Astrocyte (in vitro differentiated cells and primary cell): ENCODE data around the gene PARP16. TPM values are rescaled to one million over a fixed set of nuclear protein-coding genes. Genes with fewer than 3 reads are reported as not detected.

Experiments used
- DNase-seq: peaks from one replicate; pipeline ENCODE4 v3.0.0-alpha.2; 2010; ENCODE audit warnings: low read depth
- FAIRE-seq: peaks from 2 replicates; lab custom pipeline; 2011; peaks lifted over from hg19 to GRCh38; lab: Jason Lieb, UNC
- H2AFZ ChIP-seq: 2 replicates; pipeline ENCODE4 v1.6.0; 2012; ENCODE audit warnings: low read depth, low read length, inconsistent platforms
- H3K27ac ChIP-seq: 2 replicates; pipeline ENCODE4 v1.5.1; 2011; ENCODE audit warnings: low read depth, low read length, inconsistent platforms
- H3K27me3 ChIP-seq: 2 replicates; pipeline ENCODE4 v1.6.0; 2011; ENCODE audit warnings: low read length, inconsistent platforms; ENCODE audit not compliant: insufficient read depth
- H3K36me3 ChIP-seq: 2 replicates; pipeline ENCODE4 v1.5.1; 2011; ENCODE audit warnings: low read length, inconsistent platforms; ENCODE audit not compliant: insufficient read depth
- H3K4me1 ChIP-seq: 2 replicates; pipeline ENCODE4 v1.5.1; 2011; ENCODE audit warnings: low read length, inconsistent platforms; ENCODE audit not compliant: insufficient read depth
- H3K4me2 ChIP-seq: 2 replicates; pipeline ENCODE4 v1.6.0; 2012; ENCODE audit warnings: low read length, inconsistent platforms
- H3K4me3 ChIP-seq: 2 replicates; pipeline ENCODE4 v1.5.1; 2011; ENCODE audit warnings: low read depth, mild to moderate bottlenecking, low read length, inconsistent platforms; ENCODE audit not compliant: insufficient read depth
- H3K79me2 ChIP-seq: 2 replicates; pipeline ENCODE4 v1.6.0; 2012; ENCODE audit warnings: mild to moderate bottlenecking, low read length, inconsistent platforms; ENCODE audit not compliant: insufficient read depth
- H3K9ac ChIP-seq: 2 replicates; pipeline ENCODE4 v1.6.0; 2012; ENCODE audit warnings: mild to moderate bottlenecking, low read length, inconsistent platforms
- H3K9me3 ChIP-seq: 2 replicates; pipeline ENCODE4 v1.5.1; 2012; ENCODE audit warnings: low read depth, mild to moderate bottlenecking, low read length, inconsistent platforms; ENCODE audit not compliant: insufficient read depth
- H4K20me1 ChIP-seq: 2 replicates; pipeline ENCODE4 v1.6.0; 2012; ENCODE audit warnings: low read length, inconsistent platforms; ENCODE audit not compliant: insufficient read depth
- H3K27ac Mint-ChIP-seq: one replicate; pipeline ENCODE4 v1.8.0; 2021; ENCODE audit warnings: mild to moderate bottlenecking, mixed read lengths; ENCODE audit not compliant: unreplicated experiment
- H3K27me3 Mint-ChIP-seq: one replicate; pipeline ENCODE4 v1.8.0; 2021; ENCODE audit warnings: low read depth, mixed read lengths; ENCODE audit not compliant: unreplicated experiment
- H3K36me3 Mint-ChIP-seq: one replicate; pipeline ENCODE4 v1.8.0; 2021; ENCODE audit warnings: low read depth, mixed read lengths; ENCODE audit not compliant: unreplicated experiment
- H3K4me1 Mint-ChIP-seq: one replicate; pipeline ENCODE4 v1.8.0; 2021; ENCODE audit warnings: low read depth, mixed read lengths; ENCODE audit not compliant: unreplicated experiment
- H3K4me3 Mint-ChIP-seq: one replicate; pipeline ENCODE4 v1.8.0; 2021; ENCODE audit warnings: mild to moderate bottlenecking, moderate library complexity, mixed read lengths; ENCODE audit not compliant: unreplicated experiment
- H3K9me3 Mint-ChIP-seq: one replicate; pipeline ENCODE4 v1.8.0; 2021; ENCODE audit warnings: mild to moderate bottlenecking, mixed read lengths; ENCODE audit not compliant: unreplicated experiment
- EZH2 ChIP-seq: IDR thresholded peaks from 2 replicates; pipeline ENCODE4 v1.6.1; 2012; ENCODE audit warnings: mild to moderate bottlenecking, low read length, inconsistent platforms; ENCODE audit not compliant: insufficient read depth
- total RNA-seq: library from RNA; stranded (reverse); gene quantifications from 2 replicates; pipeline ENCODE4 v1.2.1, GENCODE V29; 2021
- TF ChIP-seq, protein P1 (sequence below): IDR thresholded peaks from 2 replicates; pipeline ENCODE4 v1.5.1; 2011; ENCODE audit warnings: low read depth, mild to moderate bottlenecking, inconsistent platforms, low read length, moderate library complexity; ENCODE audit not compliant: insufficient read depth

PARP16 gene
- total RNA-seq, 1 donor from 2014 or later: 2.7 TPM

DNA sequence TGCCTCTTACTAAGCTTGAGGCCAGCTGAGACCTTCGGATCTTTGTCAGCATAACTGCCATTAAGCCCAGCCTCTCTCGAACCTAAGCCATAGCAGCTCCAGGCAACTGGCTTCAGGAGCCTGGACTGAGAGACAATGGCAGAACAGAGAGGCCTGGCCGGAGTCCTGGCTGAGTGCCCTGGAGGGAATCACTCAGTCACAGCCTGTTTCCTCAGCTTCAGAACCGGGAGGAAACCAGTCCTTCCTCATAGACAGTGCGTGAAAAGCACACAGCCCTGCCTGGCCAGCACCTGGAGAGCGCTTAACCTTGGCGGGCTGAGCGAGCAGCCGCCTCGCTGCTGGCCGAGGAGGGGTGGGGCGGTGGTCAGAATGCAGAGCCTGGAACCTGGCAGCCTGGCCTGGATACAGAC is 39.4 kb upstream of the PARP16 start:
- Mint-ChIP-seq H3K27me3 (peaks cover 27% of the 10 kb centered on the region), H3K27ac (no peak overlapping the region), H3K4me3 (no peak overlapping the region), H3K36me3 (peaks cover 9% of the 10 kb centered on the region), H3K4me1 (peaks cover 5% of the 10 kb centered on the region), H3K9me3 (no peaks in the 10 kb centered on the region)
- DNase-seq (peak; percentile 6), FAIRE-seq (no peak)
- Histone ChIP-seq H4K20me1 (no peaks in the 10 kb centered on the region), H3K4me3 (no peak overlapping the region), H3K4me2 (no peak overlapping the region), H3K9ac (no peak overlapping the region), H3K36me3 (no peaks in the 10 kb centered on the region), H3K27ac (no peak overlapping the region), H3K4me1 (peaks cover 4% of the 10 kb centered on the region), H3K27me3 (no peaks in the 10 kb centered on the region), H3K79me2 (no peaks in the 10 kb centered on the region), H3K9me3 (no peaks in the 10 kb centered on the region), H2AFZ (no peak overlapping the region)
- TF ChIP-seq EZH2: no peak
- TF ChIP-seq, protein P1, sequence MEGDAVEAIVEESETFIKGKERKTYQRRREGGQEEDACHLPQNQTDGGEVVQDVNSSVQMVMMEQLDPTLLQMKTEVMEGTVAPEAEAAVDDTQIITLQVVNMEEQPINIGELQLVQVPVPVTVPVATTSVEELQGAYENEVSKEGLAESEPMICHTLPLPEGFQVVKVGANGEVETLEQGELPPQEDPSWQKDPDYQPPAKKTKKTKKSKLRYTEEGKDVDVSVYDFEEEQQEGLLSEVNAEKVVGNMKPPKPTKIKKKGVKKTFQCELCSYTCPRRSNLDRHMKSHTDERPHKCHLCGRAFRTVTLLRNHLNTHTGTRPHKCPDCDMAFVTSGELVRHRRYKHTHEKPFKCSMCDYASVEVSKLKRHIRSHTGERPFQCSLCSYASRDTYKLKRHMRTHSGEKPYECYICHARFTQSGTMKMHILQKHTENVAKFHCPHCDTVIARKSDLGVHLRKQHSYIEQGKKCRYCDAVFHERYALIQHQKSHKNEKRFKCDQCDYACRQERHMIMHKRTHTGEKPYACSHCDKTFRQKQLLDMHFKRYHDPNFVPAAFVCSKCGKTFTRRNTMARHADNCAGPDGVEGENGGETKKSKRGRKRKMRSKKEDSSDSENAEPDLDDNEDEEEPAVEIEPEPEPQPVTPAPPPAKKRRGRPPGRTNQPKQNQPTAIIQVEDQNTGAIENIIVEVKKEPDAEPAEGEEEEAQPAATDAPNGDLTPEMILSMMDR: no peak

DNA sequence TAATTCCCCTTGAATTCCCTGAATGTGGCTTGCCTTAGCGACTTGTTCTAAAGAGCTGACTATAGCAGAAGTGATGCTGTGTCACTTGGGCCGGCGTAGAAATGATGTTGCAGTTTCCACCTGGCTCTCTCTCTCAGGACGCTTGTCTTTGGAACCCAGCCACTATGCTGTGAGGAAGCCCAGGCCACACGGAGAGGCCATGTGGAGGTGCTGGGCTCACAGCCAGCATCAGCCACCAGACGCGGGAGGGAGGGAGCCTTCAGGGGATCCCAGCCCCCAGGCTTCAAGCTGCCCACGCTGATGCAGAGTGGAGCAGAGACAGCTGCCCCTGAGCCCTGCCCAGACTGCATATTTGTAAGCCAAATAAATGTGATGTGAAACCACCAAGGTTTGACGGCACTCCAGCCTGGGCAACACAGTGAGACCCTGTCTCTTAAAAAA is 36.4 kb upstream of the PARP16 start:
- Histone ChIP-seq H3K9ac (no peak overlapping the region), H3K36me3 (no peaks in the 10 kb centered on the region), H3K9me3 (no peaks in the 10 kb centered on the region), H3K4me1 (peaks cover 4% of the 10 kb centered on the region), H3K27me3 (no peaks in the 10 kb centered on the region), H2AFZ (no peak overlapping the region), H4K20me1 (no peaks in the 10 kb centered on the region), H3K27ac (no peak overlapping the region), H3K4me2 (peak overlapping the region; percentile 29), H3K4me3 (no peak overlapping the region), H3K79me2 (no peaks in the 10 kb centered on the region)
- Mint-ChIP-seq H3K9me3 (no peaks in the 10 kb centered on the region), H3K4me3 (peak overlapping the region; percentile 62), H3K27ac (peak overlapping the region; percentile 41), H3K27me3 (peaks cover 23% of the 10 kb centered on the region), H3K4me1 (peaks cover 5% of the 10 kb centered on the region), H3K36me3 (peaks cover 2% of the 10 kb centered on the region)
- DNase-seq: peak; percentile 22
- TF ChIP-seq EZH2: no peak
- TF ChIP-seq, protein P1: no peak
- FAIRE-seq: no peak

DNA sequence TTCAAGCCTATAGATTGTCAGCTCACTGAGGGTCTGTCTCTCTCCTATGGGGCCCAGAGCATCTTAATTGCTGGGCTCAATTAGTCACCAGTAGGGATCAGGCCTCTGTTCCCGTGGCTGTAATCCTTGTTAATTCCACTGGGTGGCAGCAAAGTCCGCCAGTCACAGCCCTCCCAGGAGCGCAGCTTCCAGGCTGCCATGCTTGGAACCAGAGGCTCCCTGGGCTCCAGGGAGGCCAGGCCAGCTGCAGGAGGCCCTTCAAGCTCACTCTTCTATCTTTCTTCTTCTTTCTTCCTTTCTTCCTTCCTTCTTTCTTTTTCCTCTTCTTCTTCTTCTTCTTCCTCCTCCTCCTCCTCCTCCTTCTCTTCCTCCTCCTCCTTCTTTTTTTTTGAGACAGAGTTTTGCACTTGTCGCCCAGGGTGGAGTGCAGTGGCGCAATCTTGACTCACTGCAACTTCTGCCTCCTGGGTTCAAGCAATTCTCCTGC is 32.2 kb upstream of the PARP16 start:
- Histone ChIP-seq H3K27ac (no peak overlapping the region), H4K20me1 (no peaks in the 10 kb centered on the region), H3K36me3 (no peaks in the 10 kb centered on the region), H3K4me2 (no peak overlapping the region), H3K4me3 (no peak overlapping the region), H2AFZ (no peak overlapping the region), H3K79me2 (no peaks in the 10 kb centered on the region), H3K9ac (no peak overlapping the region), H3K4me1 (peaks cover 4% of the 10 kb centered on the region), H3K27me3 (no peaks in the 10 kb centered on the region), H3K9me3 (no peaks in the 10 kb centered on the region)
- no peak overlapping the region for H3K27ac Mint-ChIP-seq
- FAIRE-seq (peak; percentile 55), DNase-seq (peak; percentile 29)
- TF ChIP-seq, protein P1: peak; percentile 90
- TF ChIP-seq EZH2: no peak
- peaks cover 20% of the 10 kb centered on the region for H3K27me3 Mint-ChIP-seq
- H3K4me1 Mint-ChIP-seq: peaks cover 4% of the 10 kb centered on the region
- no peaks in the 10 kb centered on the region for H3K36me3 Mint-ChIP-seq
- H3K9me3 Mint-ChIP-seq: no peaks in the 10 kb centered on the region
- H3K4me3 Mint-ChIP-seq: peak overlapping the region; percentile 22
